CD4-positive, alpha-beta T cell (primary cell): ENCODE measurements around the gene DHX15. TPM values are rescaled to one million over a fixed set of nuclear protein-coding genes. Genes with fewer than 3 reads are reported as not detected.

Experiments
- ATAC-seq: fragments of 200-7000 bp; cut with Tn5 transposase; one replicate; pipeline ENCODE4 v1.10.0; 2022; ENCODE audit warnings: mild to moderate bottlenecking; ENCODE audit not compliant: poor library complexity
- CTCF ChIA-PET: fragments of 350-600 bp; sonication (Branson Sonifier 250); formaldehyde crosslinking; loops from one replicate; lab custom pipeline; 2021; ENCODE audit warnings: antibody characterized with exemption, inconsistent platforms; lab: Charles Lee
- POLR2A ChIA-PET: fragments of 350-600 bp; sonication (Branson Sonifier 250); formaldehyde crosslinking; loops from one replicate; lab custom pipeline; 2021; ENCODE audit warnings: antibody characterized with exemption, inconsistent platforms; lab: Charles Lee
- DNase-seq, 14 experiments: peaks; one replicate each; pipeline ENCODE4 v3.0.0-alpha.2; 2013 to 2020; ENCODE audit warnings: mixed read lengths in 2 of 14
- H3K27ac ChIP-seq, 2 donors: one replicate each; pipeline versions ENCODE4 v1.5.1 to v1.7.0; 2013; ENCODE audit warnings: low read length in 2 of 2, low read depth in 1 of 2, mild to moderate bottlenecking in 1 of 2
- H3K27me3 ChIP-seq, 2 experiments: 1 replicate in 1 of 2; 2 replicates in 1 of 2; pipeline versions ENCODE4 v1.6.1 to v1.7.0; 2013; ENCODE audit warnings: low read length in 2 of 2, control low read depth in 1 of 2, mild to moderate bottlenecking in 1 of 2, moderate library complexity in 1 of 2; ENCODE audit not compliant: insufficient read depth in 2 of 2, control insufficient read depth in 1 of 2
- H3K36me3 ChIP-seq: one replicate; pipeline ENCODE4 v1.6.1; 2013; ENCODE audit warnings: low read length, control low read depth; ENCODE audit not compliant: insufficient read depth
- H3K4me1 ChIP-seq: one replicate; pipeline ENCODE4 v1.6.1; 2013; ENCODE audit warnings: low read length, control low read depth; ENCODE audit not compliant: insufficient read depth
- H3K4me3 ChIP-seq: one replicate; pipeline ENCODE4 v1.5.1; 2013; ENCODE audit warnings: mild to moderate bottlenecking, low read length, moderate library complexity
- H3K9me3 ChIP-seq, 2 experiments: 1 replicate in 1 of 2; 2 replicates in 1 of 2; pipeline versions ENCODE4 v1.6.1 to v1.7.0; 2013; ENCODE audit warnings: low read length in 2 of 2, mild to moderate bottlenecking in 2 of 2, control low read depth in 1 of 2, moderate library complexity in 1 of 2; ENCODE audit not compliant: control insufficient read depth in 1 of 2, insufficient read depth in 1 of 2
- H3K27ac Mint-ChIP-seq: one replicate; pipeline ENCODE4 v1.8.0; 2020; ENCODE audit warnings: mixed read lengths
- H3K27me3 Mint-ChIP-seq: one replicate; pipeline ENCODE4 v1.8.0; 2021; ENCODE audit warnings: mixed read lengths
- H3K36me3 Mint-ChIP-seq: one replicate; pipeline ENCODE4 v1.8.0; 2021; ENCODE audit warnings: low read depth, mixed read lengths
- H3K4me1 Mint-ChIP-seq: one replicate; pipeline ENCODE4 v1.8.0; 2021; ENCODE audit warnings: low read depth, mixed read lengths
- H3K4me3 Mint-ChIP-seq: one replicate; pipeline ENCODE4 v1.8.0; 2020; ENCODE audit warnings: mild to moderate bottlenecking, mixed read lengths
- H3K9me3 Mint-ChIP-seq: one replicate; pipeline ENCODE4 v1.8.0; 2020; ENCODE audit warnings: mixed read lengths
- intact Hi-C, 2 experiments: fragments of 100-400 bp; cut with DNase I in 1 of 2; cut with micrococcal nuclease in 1 of 2; formaldehyde crosslinking; loops; one replicate each; pipeline versions ENCODE4 v1.15.1 to v1.9.0; 2023 to 2025; cut with DNase I, micrococcal nuclease
- total RNA-seq, 174 experiments: library from RNA in 2 of 174; stranded (reverse) in 2 of 174; gene quantifications; one replicate each; pipeline ENCODE4 v1.2.3 and lab custom pipeline; 2021 to 2026
- TF ChIP-seq, protein P1 (sequence below): fragments of 200-600 bp; IDR thresholded peaks from one replicate; pipeline ENCODE4 v1.8.0; 2022; ENCODE audit warnings: antibody characterized with exemption, mild to moderate bottlenecking

The DHX15 gene
- total RNA-seq, 2 experiments from 2014 or later = 208 to 209 TPM

GRCh38 chr4:24583451-24584210, 723 bp downstream of the DHX15 start:
- ATAC-seq = peak; percentile 13
- peak overlapping the region; percentile 96 for H3K4me3 Mint-ChIP-seq
- TF ChIP-seq, protein P1, sequence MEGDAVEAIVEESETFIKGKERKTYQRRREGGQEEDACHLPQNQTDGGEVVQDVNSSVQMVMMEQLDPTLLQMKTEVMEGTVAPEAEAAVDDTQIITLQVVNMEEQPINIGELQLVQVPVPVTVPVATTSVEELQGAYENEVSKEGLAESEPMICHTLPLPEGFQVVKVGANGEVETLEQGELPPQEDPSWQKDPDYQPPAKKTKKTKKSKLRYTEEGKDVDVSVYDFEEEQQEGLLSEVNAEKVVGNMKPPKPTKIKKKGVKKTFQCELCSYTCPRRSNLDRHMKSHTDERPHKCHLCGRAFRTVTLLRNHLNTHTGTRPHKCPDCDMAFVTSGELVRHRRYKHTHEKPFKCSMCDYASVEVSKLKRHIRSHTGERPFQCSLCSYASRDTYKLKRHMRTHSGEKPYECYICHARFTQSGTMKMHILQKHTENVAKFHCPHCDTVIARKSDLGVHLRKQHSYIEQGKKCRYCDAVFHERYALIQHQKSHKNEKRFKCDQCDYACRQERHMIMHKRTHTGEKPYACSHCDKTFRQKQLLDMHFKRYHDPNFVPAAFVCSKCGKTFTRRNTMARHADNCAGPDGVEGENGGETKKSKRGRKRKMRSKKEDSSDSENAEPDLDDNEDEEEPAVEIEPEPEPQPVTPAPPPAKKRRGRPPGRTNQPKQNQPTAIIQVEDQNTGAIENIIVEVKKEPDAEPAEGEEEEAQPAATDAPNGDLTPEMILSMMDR = no peak

GRCh38 chr4:24582235-24582832, 2.0 kb downstream of the DHX15 start:
- H3K36me3 ChIP-seq = peaks cover 6% of the 10 kb centered on the region
- intact Hi-C loops = loop anchor here in 1 of 2 experiments (5.0 to 10.0 kb wide), 5 partner anchors 50 to 1742 kb away; partner anchors contain the start of genes PI4K2B, RBPJ, SMIM20 and ZCCHC4
- ATAC-seq (no peak), DNase-seq (no peak)
- H3K4me3 ChIP-seq = peak overlapping the region; percentile 95
- H3K4me1 ChIP-seq = peaks cover 35% of the 10 kb centered on the region
- Mint-ChIP-seq H3K4me1 (peaks cover 61% of the 10 kb centered on the region), H3K36me3 (peaks cover 59% of the 10 kb centered on the region), H3K27me3 (no peaks in the 10 kb centered on the region), H3K9me3 (no peaks in the 10 kb centered on the region), H3K4me3 (peak overlapping the region; percentile 96), H3K27ac (peak overlapping the region; percentile 86)
- POLR2A ChIA-PET = interaction anchor here (0.8 kb wide), 1 partner anchor 578 kb away, joined by 3 read pairs; the partner anchor contains the start of gene SEPSECS
- no peak overlapping the region for H3K27ac ChIP-seq
- CTCF ChIA-PET = interaction anchor here (1.5 kb wide), 1 partner anchor 9 kb away, joined by 5 read pairs; no protein-coding TSS in a partner anchor
- TF ChIP-seq, protein P1 = no peak
- H3K27me3 ChIP-seq = no peaks in the 10 kb centered on the region
- no peaks in the 10 kb centered on the region for H3K9me3 ChIP-seq

More at GRCh38 chr4:24583451-24584210, 723 bp downstream of the DHX15 start:
- ChIA-PET CTCF (interaction anchor here (0.9 to 1.6 kb wide), 3 partner anchors 10 to 729 kb away, joined by 3 to 6 read pairs (median 5); partner anchors contain the start of gene ZCCHC4), POLR2A (interaction anchor here (0.9 to 2.5 kb wide), 9 partner anchors 9 to 2000 kb away, joined by 3 to 24 read pairs (median 6); partner anchors contain the start of genes SEPSECS and TBC1D19)
- H3K9me3 Mint-ChIP-seq = no peaks in the 10 kb centered on the region
- Histone ChIP-seq H3K27me3 (no peaks in the 10 kb centered on the region), H3K9me3 (no peaks in the 10 kb centered on the region), H3K36me3 (peaks cover 6% of the 10 kb centered on the region), H3K4me1 (peaks cover 33% of the 10 kb centered on the region), H3K4me3 (peak overlapping the region; percentile 95), H3K27ac (peak overlapping the region; percentile 94 to 96)
- H3K4me1 Mint-ChIP-seq = peaks cover 48% of the 10 kb centered on the region
- intact Hi-C loops = loop anchor here in 1 of 2 experiments (5.0 to 10.0 kb wide), 5 partner anchors 51 to 1741 kb away; partner anchors contain the start of genes PI4K2B, RBPJ, SMIM20 and ZCCHC4
- peaks cover 4% of the 10 kb centered on the region for H3K27me3 Mint-ChIP-seq
- peaks cover 46% of the 10 kb centered on the region for H3K36me3 Mint-ChIP-seq
- H3K27ac Mint-ChIP-seq = peak overlapping the region; percentile 86
- peak; percentile 2 to 68 (median 13) for DNase-seq

GRCh38 chr4:24578364-24578763, 6.0 kb downstream of the DHX15 start:
- peaks cover 42% of the 10 kb centered on the region for H3K36me3 ChIP-seq
- H3K9me3 Mint-ChIP-seq = no peaks in the 10 kb centered on the region
- POLR2A ChIA-PET = no interaction called here
- intact Hi-C loops = no loop called here
- H3K27me3 ChIP-seq = no peaks in the 10 kb centered on the region
- H3K4me1 Mint-ChIP-seq = peaks cover 86% of the 10 kb centered on the region
- TF ChIP-seq, protein P1 = no peak
- H3K4me3 Mint-ChIP-seq = peak overlapping the region; percentile 58
- H3K4me1 ChIP-seq = peaks cover 38% of the 10 kb centered on the region
- no peak for DNase-seq
- ATAC-seq = no peak
- no peak overlapping the region for H3K4me3 ChIP-seq
- H3K36me3 Mint-ChIP-seq = peaks cover 83% of the 10 kb centered on the region
- H3K9me3 ChIP-seq = no peaks in the 10 kb centered on the region
- H3K27me3 Mint-ChIP-seq = no peaks in the 10 kb centered on the region
- H3K27ac ChIP-seq = no peak overlapping the region
- CTCF ChIA-PET = no interaction called here
- H3K27ac Mint-ChIP-seq = peak overlapping the region; percentile 15
